CD4-positive, alpha-beta T cell treated with Interferon alpha-2 for 1 hour (primary cell): ENCODE results near the gene RTBDN.

Source experiments
- DNase-seq, 2 donors: peaks; one replicate each; pipeline ENCODE4 v3.0.0-alpha.2; 2020 to 2022

RTBDN gene

GRCh38 chr19:12834566-12834943 is at the start of gene RTBDN:
TSS of gene RTBDN (minus strand) at chr19:12834579. CDS start at chr19:12829979, 4,600 bp downstream.
- no peak for DNase-seq

DNA sequence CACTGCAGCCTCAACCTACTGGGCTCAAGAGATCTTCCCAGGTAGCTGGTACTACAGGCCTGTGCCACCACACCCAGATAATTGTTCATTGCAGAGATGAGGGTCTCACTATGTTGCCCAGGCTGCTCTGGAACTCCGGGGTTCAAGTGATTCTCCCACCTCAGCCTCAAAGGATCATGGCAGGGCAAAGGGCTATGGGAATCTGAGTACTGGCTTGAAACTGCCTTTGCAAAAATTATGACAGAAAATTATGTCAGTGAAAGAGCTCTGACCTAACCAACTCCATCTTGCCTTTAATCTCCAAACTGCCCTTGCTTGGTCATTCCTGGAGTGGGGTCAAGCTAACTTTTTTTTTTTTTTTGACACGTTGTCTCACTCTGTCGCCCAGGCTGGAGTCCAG is 48.2 kb upstream of the RTBDN start:
- DNase-seq, result no peak

- peak; percentile 90 to 92 for DNase-seq
Measured at GRCh38 chr19:12881172-12881808, 46.9 kb upstream of the RTBDN start, which contains the start of gene DNASE2. TSS of gene DNASE2 (minus strand) at chr19:12881449. CDS start at chr19:12881375, 74 bp downstream.

- DNase-seq, result no peak
Measured at GRCh38 chr19:12880551-12881171, 46.3 kb upstream of the RTBDN start.

DNA sequence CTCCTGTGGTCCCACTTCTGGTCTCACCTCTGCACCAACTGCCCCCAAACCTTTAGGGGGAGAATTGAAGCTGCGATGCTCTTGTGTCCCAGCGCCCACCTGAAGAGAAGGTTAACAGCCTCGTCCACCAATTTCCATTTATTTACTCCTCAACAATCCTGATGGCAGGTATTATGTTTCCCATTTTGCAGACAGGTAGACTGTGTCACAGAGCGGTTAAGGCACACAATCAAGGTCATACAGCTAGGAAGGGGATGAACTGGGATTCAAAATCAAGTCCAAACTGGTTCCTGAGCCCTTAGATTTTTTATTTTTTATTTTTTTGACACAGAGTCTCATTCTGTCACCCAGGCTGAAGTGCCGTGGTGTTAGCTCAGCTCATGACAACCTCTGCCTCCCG is 40.7 kb upstream of the RTBDN start:
- no peak for DNase-seq

- DNase-seq, result no peak
Measured at GRCh38 chr19:12873891-12874745, 39.7 kb upstream of the RTBDN start.

GRCh38 chr19:12872941-12873890 is 38.8 kb upstream of the RTBDN start:
- peak; percentile 80 to 84 for DNase-seq

- DNase-seq, result no peak
Measured at GRCh38 chr19:12872255-12872654, 37.9 kb upstream of the RTBDN start.

DNA sequence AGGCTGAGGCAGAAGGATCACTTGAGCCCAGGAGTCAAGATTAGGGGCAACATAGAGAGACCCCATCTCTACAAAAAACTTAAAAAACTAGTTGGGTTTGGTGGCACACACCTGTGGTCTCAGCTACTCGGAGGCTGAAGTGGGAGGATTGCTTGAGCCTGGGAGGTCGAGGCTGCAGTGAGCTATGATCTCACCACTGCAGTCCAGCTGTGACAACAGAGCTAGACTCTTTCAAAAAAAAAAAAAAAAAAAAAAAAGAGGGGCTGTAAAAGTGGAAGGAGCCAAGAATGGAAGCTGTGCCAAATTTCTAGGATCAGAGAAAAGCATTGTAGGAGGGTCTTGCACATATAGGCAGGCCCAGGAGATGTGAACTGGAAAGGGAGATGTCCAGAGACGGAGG is 37.3 kb upstream of the RTBDN start:
- DNase-seq, result no peak

GRCh38 chr19:12868540-12869112 is 34.2 kb upstream of the RTBDN start:
- DNase-seq, result no peak

GRCh38 chr19:12867120-12868099 is 33.0 kb upstream of the RTBDN start:
- peak; percentile 69 to 70 for DNase-seq

DNA sequence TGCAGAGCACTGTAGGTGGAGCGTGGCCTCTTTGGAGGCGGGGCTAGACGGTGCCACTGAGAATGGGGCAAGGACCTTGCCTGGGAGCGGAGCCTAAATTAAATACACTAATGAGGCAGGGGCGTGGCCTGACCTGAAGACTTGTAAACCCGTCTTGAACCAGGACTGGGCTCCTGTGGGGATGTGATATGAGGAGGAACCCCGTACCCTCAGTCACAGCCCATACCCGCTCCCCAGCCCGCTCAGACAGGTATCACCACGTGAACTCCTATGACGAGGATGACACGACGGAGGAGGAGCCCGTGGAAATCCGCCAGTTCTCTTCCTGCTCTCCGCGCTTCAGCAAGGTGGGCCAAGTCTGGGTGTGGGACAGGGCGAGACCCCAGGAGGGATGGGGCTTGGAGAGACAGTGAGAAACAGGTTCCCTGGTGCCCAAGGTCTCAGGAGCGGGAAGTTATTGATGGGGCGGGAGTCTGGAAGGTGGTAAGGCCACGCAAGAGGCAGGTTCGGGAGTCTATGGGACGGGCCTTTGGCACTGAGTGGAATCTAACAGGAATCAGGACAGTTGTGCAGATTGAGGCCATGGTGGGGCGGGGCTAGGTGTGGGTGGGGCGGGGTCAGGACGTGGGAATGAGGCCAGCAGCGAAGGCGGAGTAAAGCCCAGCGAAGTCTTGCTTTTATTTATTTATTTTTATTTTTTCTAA is 32.2 kb upstream of the RTBDN start:
- DNase-seq, result no peak

DNA sequence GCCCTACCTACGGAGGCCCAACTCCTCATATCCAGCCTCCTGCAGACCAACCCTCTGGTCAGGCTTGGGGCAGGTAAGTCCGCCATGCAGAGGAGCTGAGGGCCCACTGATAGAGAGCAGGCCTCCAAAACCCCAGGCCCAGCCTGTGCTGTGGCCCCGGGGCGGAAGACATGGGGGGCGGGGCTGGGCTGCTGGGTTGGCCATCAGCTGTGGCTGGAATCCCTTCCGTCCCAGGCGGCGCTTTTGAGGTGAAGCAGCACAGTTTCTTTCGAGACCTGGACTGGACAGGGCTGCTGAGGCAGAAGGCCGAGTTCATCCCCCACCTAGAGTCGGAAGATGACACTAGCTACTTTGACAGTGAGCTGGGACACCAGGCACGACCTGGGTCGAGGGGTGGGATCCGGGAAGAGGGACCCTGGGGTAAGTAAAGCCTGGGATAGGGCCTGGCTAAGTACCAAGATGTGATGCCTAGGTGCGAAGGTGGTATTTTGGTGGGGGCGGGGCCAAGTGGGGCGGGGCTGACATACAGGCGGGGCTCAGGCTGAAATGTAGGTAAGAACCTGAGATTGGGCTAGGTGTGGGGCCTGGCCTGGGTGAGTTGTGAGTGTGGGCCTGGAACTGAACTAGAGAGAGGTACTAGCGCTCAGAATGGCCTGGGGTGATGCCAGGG is 31.5 kb upstream of the RTBDN start:
- DNase-seq, result no peak

DNA sequence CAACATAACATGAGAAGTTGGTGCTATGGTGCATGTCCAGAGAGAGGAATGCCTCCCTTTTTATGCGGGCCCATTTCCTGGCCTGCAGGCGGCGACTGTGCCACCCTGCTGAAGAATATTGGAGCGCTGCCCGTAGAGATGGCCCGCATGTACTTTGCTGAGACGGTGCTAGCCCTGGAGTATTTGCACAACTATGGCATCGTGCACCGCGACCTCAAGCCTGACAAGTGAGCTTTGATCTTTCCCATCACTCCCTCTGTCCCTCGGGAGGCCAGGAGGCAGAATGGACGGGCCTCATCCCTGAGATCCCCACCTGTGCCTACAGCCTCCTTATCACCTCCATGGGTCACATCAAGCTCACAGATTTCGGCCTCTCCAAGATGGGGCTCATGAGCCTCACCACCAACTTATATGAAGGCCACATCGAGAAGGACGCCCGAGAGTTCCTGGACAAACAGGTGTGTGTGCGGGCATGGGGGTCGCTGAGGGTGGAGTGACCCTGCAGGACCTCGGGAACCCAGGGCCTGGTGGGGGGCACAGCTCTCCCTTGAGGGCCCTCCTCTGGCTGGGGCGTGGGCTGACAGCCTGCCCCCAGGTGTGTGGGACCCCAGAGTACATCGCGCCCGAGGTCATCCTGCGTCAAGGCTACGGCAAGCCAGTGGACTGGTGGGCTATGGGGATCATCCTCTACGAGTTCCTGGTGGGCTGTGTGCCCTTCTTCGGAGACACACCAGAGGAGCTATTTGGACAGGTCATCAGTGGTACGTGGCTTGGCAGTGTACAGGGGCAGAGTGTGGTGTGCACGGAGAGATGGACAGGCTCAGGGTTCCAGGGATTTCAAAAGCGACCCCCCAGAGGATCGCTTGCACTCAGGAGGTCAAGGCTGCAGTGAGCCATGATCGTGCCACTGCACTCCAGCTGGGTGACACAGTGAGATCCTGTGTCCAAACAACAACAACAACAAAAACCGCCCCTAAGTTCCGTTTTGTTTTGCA is 30.6 kb upstream of the RTBDN start:
- no peak for DNase-seq

- DNase-seq, result no peak
Measured at GRCh38 chr19:12864143-12864542, 29.8 kb upstream of the RTBDN start.

DNA sequence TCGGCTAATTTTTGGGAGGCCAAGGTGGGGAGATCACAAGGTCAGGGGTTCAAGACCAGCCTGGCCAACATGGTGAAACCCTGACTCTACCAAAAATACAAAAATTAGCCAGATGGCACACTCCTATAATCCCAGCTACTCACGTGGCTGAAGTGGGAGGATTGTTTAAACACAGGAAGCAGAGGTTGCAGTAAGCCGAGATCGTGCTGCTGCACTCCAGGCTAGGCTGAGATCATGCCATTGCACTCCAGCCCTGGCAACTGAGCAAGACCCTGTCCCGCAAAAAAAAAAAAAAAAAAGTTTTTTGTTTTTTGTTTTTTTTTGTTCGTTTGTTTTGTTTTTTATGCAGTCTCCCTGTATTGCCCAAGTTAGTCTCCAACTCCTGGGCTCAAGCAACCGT is 25.2 kb upstream of the RTBDN start:
- DNase-seq, result no peak

- no peak for DNase-seq
Measured at GRCh38 chr19:12858041-12858928, 23.9 kb upstream of the RTBDN start.
